A549 (cell line): ENCODE results near the gene MTHFR. TPM values are rescaled to one million over a fixed set of nuclear protein-coding genes. Genes with fewer than 3 reads are reported as not detected.
A peak's percentile ranks its signal among the peaks of the same experiment; 100 is the strongest.

Experiments used
- ATAC-seq, 2 experiments: fragments of 200-7000 bp in 1 of 2; fragments of >200 bp in 1 of 2; cut with Nextera tagmentation in 1 of 2; cut with Tn5 transposase in 1 of 2; 3 replicates each; pipeline versions ENCODE4 v1.8.0 to v1.9.1; 2018 to 2020; ENCODE audit warnings: mild to moderate bottlenecking in 1 of 2, moderate library complexity in 1 of 2
- CTCF ChIA-PET: fragments of 300-600 bp; sonication (Branson Sonifier 250); formaldehyde crosslinking; extraction: SDS; loops from one replicate; lab custom pipeline; 2021; ENCODE audit warnings: antibody characterized with exemption, inconsistent platforms; lab: Yijun Ruan, JAX
- POLR2A ChIA-PET: fragments of 350-600 bp; formaldehyde crosslinking; extraction: SDS; loops from one replicate; lab custom pipeline; 2021; ENCODE audit warnings: antibody characterized with exemption, inconsistent platforms; lab: Yijun Ruan, JAX
- DNase-seq, 2 experiments: peaks; one replicate each; pipeline versions ENCODE4 v3.0.0 to v3.0.0-alpha.2; 2011 to 2016; ENCODE audit warnings: low read depth in 1 of 2, low spot score in 1 of 2
- FAIRE-seq: peaks from 2 replicates; lab custom pipeline; 2011; peaks lifted over from hg19 to GRCh38; lab: Jason Lieb, UNC
- H3K27ac ChIP-seq, 2 experiments: fragments of >200 bp; sonication (Bioruptor Twin); formaldehyde crosslinking; 3 replicates each; pipeline ENCODE4 v1.5.1; 2016 to 2017
- H3K4me1 ChIP-seq: fragments of >200 bp; sonication (Bioruptor Twin); formaldehyde crosslinking; 3 replicates; pipeline ENCODE4 v1.6.1; 2016
- H3K4me2 ChIP-seq: fragments of >200 bp; sonication (Bioruptor Twin); formaldehyde crosslinking; 3 replicates; pipeline ENCODE4 v1.6.1; 2016
- H3K4me3 ChIP-seq: fragments of >200 bp; sonication (Bioruptor Twin); formaldehyde crosslinking; 3 replicates; pipeline ENCODE4 v1.5.1; 2016
- H3K9me3 ChIP-seq: fragments of >200 bp; sonication (Bioruptor Twin); formaldehyde crosslinking; 3 replicates; pipeline ENCODE4 v1.6.1; 2016
- ATOH8 ChIP-seq: fragments of 250-450 bp; sonication (Bioruptor Pico); IDR thresholded peaks from 2 replicates; pipeline ENCODE4 v1.5.0; 2020; ENCODE audit warnings: low read depth, mild to moderate bottlenecking, moderate library complexity
- BHLHE40 ChIP-seq: IDR thresholded peaks from 2 replicates; pipeline ENCODE4 v1.6.1; 2012; ENCODE audit warnings: low read depth, low read length, inconsistent platforms
- CBX2 ChIP-seq: fragments of 200-600 bp; sonication (generic); IDR thresholded peaks from 2 replicates; pipeline ENCODE4 v1.6.1; 2016; ENCODE audit warnings: low read depth, mild to moderate bottlenecking, borderline replicate concordance
- CTCF ChIP-seq: fragments of >200 bp; sonication (Bioruptor Twin); formaldehyde crosslinking; IDR thresholded peaks from 3 replicates; pipeline ENCODE4 v1.5.1; 2016
- E2F6 ChIP-seq: IDR thresholded peaks from 2 replicates; pipeline ENCODE4 v1.6.1; 2012; ENCODE audit warnings: low read depth, borderline replicate concordance
- ELK1 ChIP-seq: fragments of 150-350 bp; IDR thresholded peaks from 2 replicates; pipeline ENCODE4 v1.6.1; 2014; ENCODE audit warnings: low read depth, mild to moderate bottlenecking, low read length
- ESRRA ChIP-seq: fragments of 150-350 bp; IDR thresholded peaks from 2 replicates; pipeline ENCODE4 v1.6.1; 2014; ENCODE audit warnings: mild to moderate bottlenecking, low read length, borderline replicate concordance
- HDAC2 ChIP-seq: fragments of 200-600 bp; sonication (generic); IDR thresholded peaks from 2 replicates; pipeline ENCODE4 v1.6.1; 2016
- HEYL ChIP-seq: fragments of 250-450 bp; sonication (Bioruptor Pico); IDR thresholded peaks from 2 replicates; pipeline ENCODE4 v1.8.0; 2021; ENCODE audit warnings: mild to moderate bottlenecking, moderate library complexity
- HMGXB4 ChIP-seq: fragments of 250-450 bp; sonication (Bioruptor Pico); IDR thresholded peaks from 2 replicates; pipeline ENCODE4 v1.5.0; 2021; ENCODE audit warnings: mild to moderate bottlenecking, moderate library complexity, borderline replicate concordance
- HOXB5 ChIP-seq: fragments of 250-450 bp; sonication (Bioruptor Pico); IDR thresholded peaks from 2 replicates; pipeline ENCODE4 v1.5.0; 2020; ENCODE audit warnings: mild to moderate bottlenecking, moderate library complexity
- KDM1A ChIP-seq: fragments of 200-600 bp; sonication (generic); IDR thresholded peaks from 2 replicates; pipeline ENCODE4 v1.6.1; 2016; ENCODE audit warnings: low read depth, mild to moderate bottlenecking
- NFE2L2 ChIP-seq: fragments of 150-350 bp; conservative IDR thresholded peaks from 2 replicates; pipeline ENCODE4 v1.6.1; 2014; ENCODE audit warnings: low read length
- POLR2AphosphoS2 ChIP-seq: conservative IDR thresholded peaks from 2 replicates; pipeline ENCODE4 v1.6.1; 2012; ENCODE audit warnings: low read length, improper control_type of control experiment, inconsistent platforms
- RAD21 ChIP-seq, 2 experiments: fragments of >200 bp in 1 of 2; sonication (Bioruptor Twin) in 1 of 2; formaldehyde crosslinking in 1 of 2; IDR thresholded peaks in 1 of 2; conservative IDR thresholded peaks in 1 of 2; 2 replicates in 1 of 2; 3 replicates in 1 of 2; pipeline ENCODE4 v1.6.1; 2012 to 2018; ENCODE audit warnings: inconsistent platforms in 1 of 2
- RFX5 ChIP-seq: fragments of 450-650 bp; IDR thresholded peaks from 2 replicates; pipeline ENCODE4 v1.7.1; 2014; ENCODE audit warnings: antibody characterized with exemption, mild to moderate bottlenecking, moderate library complexity
- RNF2 ChIP-seq: fragments of 200-600 bp; sonication (generic); IDR thresholded peaks from 2 replicates; pipeline ENCODE4 v1.6.1; 2016; ENCODE audit warnings: low read depth, mild to moderate bottlenecking, antibody characterized with exemption, moderate library complexity, borderline replicate concordance
- SMC3 ChIP-seq: fragments of >200 bp; sonication (Bioruptor Twin); formaldehyde crosslinking; IDR thresholded peaks from 3 replicates; pipeline ENCODE4 v1.6.1; 2018; ENCODE audit warnings: inconsistent platforms
- SREBF2 ChIP-seq: fragments of 450-650 bp; IDR thresholded peaks from 2 replicates; pipeline ENCODE4 v1.6.1; 2014; ENCODE audit warnings: mild to moderate bottlenecking, moderate library complexity
- ZSCAN20 ChIP-seq: fragments of 250-450 bp; sonication (Bioruptor Pico); IDR thresholded peaks from 2 replicates; pipeline ENCODE4 v1.8.0; 2022; ENCODE audit warnings: mild to moderate bottlenecking, moderate library complexity
- WGBS: methylation state at CpG from one replicate; pipeline ENCODE4 v1.1.6; 2017; ENCODE audit errors: missing lambda C conversion rate; 5-methylcytosine and 5-hydroxymethylcytosine counted together
- polyA plus RNA-seq, 4 experiments: library from polyadenylated mRNA; depleted of rRNA in 3 of 4; stranded (reverse); fragments of >200 nt; fragmentation: RNase III in 1 of 4; extraction: RNeasy Plus Mini Kit Qiagen cat#74134 plus additional on column Dnase treatment in 1 of 4; gene quantifications; 2 replicates in 3 of 4; 3 replicates in 1 of 4; pipeline ENCODE4 v1.2.3, GENCODE V29; 2011 to 2017

Gene MTHFR
- polyA plus RNA-seq, 2 of the 4 experiments (the other 2 are of a cell fraction), result 4.5 to 5.2 TPM

- CTCF ChIA-PET, result interaction anchor here (0.6 to 4.7 kb wide), 12 partner anchors 10 to 85 kb away, joined by 3 to 26 read pairs (median 5); partner anchors contain the start of gene C1orf167
- DNase-seq, result peak; percentile 63 to 71
- peak overlapping the region; percentile 19; the same call in 1 of the 3 replicates for H3K4me3 ChIP-seq
- peak; percentile 74 to 93 for ATAC-seq
- WGBS, result 38% methylated on average over 6 of the region's 30 CpGs
- H3K4me2 ChIP-seq, result peak overlapping the region; percentile 70
- TF ChIP-seq SMC3, result peak; percentile 48; the same call in 2 of the 3 replicates
- peak in 1 of 2 experiments; percentile 31; a peak in 3 of 5 replicates for TF ChIP-seq RAD21 (conservative IDR thresholded peaks at IDR 0.05 in 1 of 2, IDR thresholded peaks at IDR 0.05 in 1 of 2)
- peak; percentile 66 for TF ChIP-seq CTCF
- no peak for TF ChIP-seq SREBF2
- no peak for TF ChIP-seq ZSCAN20 (CRISPR knock-in tag)
- POLR2A ChIA-PET, result no interaction called here
- peak overlapping the region; percentile 38 to 77; a peak in 4 of 6 replicates for H3K27ac ChIP-seq
- H3K4me1 ChIP-seq, result peaks cover 10% of the 10 kb centered on the region
- no peaks in the 10 kb centered on the region for H3K9me3 ChIP-seq
- FAIRE-seq, result no peak
Measured at GRCh38 chr1:11784993-11785769, 20.6 kb downstream of the MTHFR start.

GRCh38 chr1:11784256-11784992, 21.3 kb downstream of the MTHFR start:
- no peak for DNase-seq
- POLR2A ChIA-PET, result no interaction called here
- no peaks in the 10 kb centered on the region for H3K9me3 ChIP-seq
- TF ChIP-seq ELK1, result no peak
- TF ChIP-seq ESRRA, result no peak
- TF ChIP-seq POLR2AphosphoS2, result no peak
- no peak for TF ChIP-seq BHLHE40
- no peak for TF ChIP-seq KDM1A
- no peak for TF ChIP-seq HEYL (CRISPR knock-in tag)
- TF ChIP-seq HOXB5 (CRISPR knock-in tag), result no peak
- TF ChIP-seq E2F6, result no peak
- no peak for TF ChIP-seq RFX5
- no peak for TF ChIP-seq RNF2
- TF ChIP-seq, all 56 proteins: peak for 0
- peaks cover 10% of the 10 kb centered on the region for H3K4me1 ChIP-seq
- H3K4me3 ChIP-seq, result no peak overlapping the region; the same call in 2 of the 3 replicates
- peak overlapping the region; percentile 70 for H3K4me2 ChIP-seq
- ATAC-seq (peak; percentile 6; a peak in 3 of 6 replicates), FAIRE-seq (no peak)
- WGBS, result 73% methylated on average over 4 of the region's 21 CpGs
- H3K27ac ChIP-seq, result peak overlapping the region; percentile 38 to 77; a peak in 4 of 6 replicates
- CTCF ChIA-PET, result interaction anchor here (0.6 to 4.7 kb wide), 11 partner anchors 10 to 65 kb away, joined by 3 to 26 read pairs (median 5); partner anchors contain the start of gene C1orf167

DNA sequence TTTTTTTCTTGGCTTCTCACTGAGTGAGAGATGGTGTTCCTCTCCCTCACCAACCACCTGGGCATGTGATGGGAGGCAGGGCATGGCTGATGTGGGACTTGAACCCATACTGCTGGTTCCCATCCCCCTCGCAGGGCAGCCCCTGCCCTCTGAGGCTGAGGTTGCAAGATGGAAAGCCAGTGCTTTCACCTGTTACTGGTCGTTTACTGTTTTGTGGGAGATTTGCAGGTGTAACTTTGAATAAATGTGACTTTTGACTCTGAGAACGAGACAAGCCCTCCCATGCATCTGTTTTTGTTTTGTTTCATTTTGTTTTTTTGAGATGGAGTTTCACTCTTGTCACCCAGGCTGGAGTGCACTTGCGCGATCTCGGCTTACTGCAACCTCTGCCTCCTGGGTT, 22.2 kb downstream of the MTHFR start:
- no peak for FAIRE-seq
- POLR2A ChIA-PET, result no interaction called here
- Histone ChIP-seq H3K4me2 (no peak overlapping the region), H3K4me1 (peaks cover 10% of the 10 kb centered on the region), H3K4me3 (no peak overlapping the region), H3K9me3 (no peaks in the 10 kb centered on the region), H3K27ac (no peak overlapping the region)
- CTCF ChIA-PET, result interaction anchor here (1.4 to 4.7 kb wide), 3 partner anchors 9 to 22 kb away, joined by 5 to 26 read pairs (median 7); partner anchors contain the start of gene C1orf167
- no peak for ATAC-seq
- WGBS, result 79% methylated on average over 5 of the region's 6 CpGs
- DNase-seq, result no peak
- TF ChIP-seq HDAC2 (no peak), CTCF (no peak), HMGXB4 (CRISPR knock-in tag) (no peak), HOXB5 (CRISPR knock-in tag) (no peak), NFE2L2 (no peak), CBX2 (no peak), ATOH8 (CRISPR knock-in tag) (no peak)
